ENCODE measurements around the gene CHRNB1. TPM values are rescaled to one million over a fixed set of nuclear protein-coding genes. Genes with fewer than 3 reads are reported as not detected.

Gene CHRNB1
- total RNA-seq, 2 experiments from 2014 or later = 1.6 to 2.2 TPM

- ChIA-PET POLR2A (no interaction called here), CTCF (interaction anchor here (0.9 to 1.4 kb wide), 2 partner anchors 30 kb away, joined by 3 to 5 read pairs; no protein-coding TSS in a partner anchor)
- Histone ChIP-seq H3K4me3 (ENCODE audit: low read length) (no peak overlapping the region), H3K27ac (ENCODE audit: low read depth in 1 of 2, low read length in 2 of 2) (no peak overlapping the region), H3K36me3 (ENCODE audit: insufficient read depth, low read length) (peaks cover 38% of the 10 kb centered on the region), H3K4me1 (ENCODE audit: insufficient read depth, low read length) (peaks cover 13% of the 10 kb centered on the region), H3K9me3 (ENCODE audit: control insufficient read depth in 1 of 2, insufficient read depth in 1 of 2, low read length in 2 of 2) (no peaks in the 10 kb centered on the region), H3K27me3 (ENCODE audit: control insufficient read depth in 1 of 2, insufficient read depth in 2 of 2, low read length in 2 of 2) (no peaks in the 10 kb centered on the region)
- DNase-seq (peak in 2 of 14 experiments; percentile 45 to 58), ATAC-seq (ENCODE audit: poor library complexity) (no peak)
- H3K4me1 Mint-ChIP-seq (ENCODE audit: low read depth) = peaks cover 11% of the 10 kb centered on the region
- H3K9me3 Mint-ChIP-seq = no peaks in the 10 kb centered on the region
- no peak overlapping the region for H3K4me3 Mint-ChIP-seq
- TF ChIP-seq CTCF (IDR thresholded peaks at IDR 0.05) = no peak
- peaks cover 45% of the 10 kb centered on the region for H3K36me3 Mint-ChIP-seq (ENCODE audit: low read depth)
- intact Hi-C loops (cut with DNase I, micrococcal nuclease) = no loop called here
- no peak overlapping the region for H3K27ac Mint-ChIP-seq
- H3K27me3 Mint-ChIP-seq = no peaks in the 10 kb centered on the region
These were observed 21.9 kb downstream of the CHRNB1 start for GRCh38 chr17:7466639-7467341.

GRCh38 chr17:7467498-7467897 is 22.6 kb downstream of the CHRNB1 start:
- TF ChIP-seq CTCF (IDR thresholded peaks at IDR 0.05) = no peak
- H3K9me3 ChIP-seq (ENCODE audit: control insufficient read depth in 1 of 2, insufficient read depth in 1 of 2, low read length in 2 of 2) = no peaks in the 10 kb centered on the region
- no peaks in the 10 kb centered on the region for H3K27me3 Mint-ChIP-seq
- POLR2A ChIA-PET = no interaction called here
- intact Hi-C loops (cut with DNase I, micrococcal nuclease) = no loop called here
- no peak for ATAC-seq (ENCODE audit: poor library complexity)
- CTCF ChIA-PET = interaction anchor here (1.4 kb wide), 1 partner anchor 31 kb away, joined by 5 read pairs; no protein-coding TSS in a partner anchor
- no peaks in the 10 kb centered on the region for H3K9me3 Mint-ChIP-seq
- peaks cover 31% of the 10 kb centered on the region for H3K36me3 ChIP-seq (ENCODE audit: insufficient read depth, low read length)
- H3K4me1 ChIP-seq (ENCODE audit: insufficient read depth, low read length) = peaks cover 20% of the 10 kb centered on the region
- H3K27ac ChIP-seq (ENCODE audit: low read depth in 1 of 2, low read length in 2 of 2) = no peak overlapping the region
- H3K27ac Mint-ChIP-seq = no peak overlapping the region
- peaks cover 47% of the 10 kb centered on the region for H3K36me3 Mint-ChIP-seq (ENCODE audit: low read depth)
- DNase-seq = no peak
- H3K27me3 ChIP-seq (ENCODE audit: control insufficient read depth in 1 of 2, insufficient read depth in 2 of 2, low read length in 2 of 2) = no peaks in the 10 kb centered on the region
- no peak overlapping the region for H3K4me3 Mint-ChIP-seq
- H3K4me3 ChIP-seq (ENCODE audit: low read length) = no peak overlapping the region
- peaks cover 16% of the 10 kb centered on the region for H3K4me1 Mint-ChIP-seq (ENCODE audit: low read depth)

GRCh38 chr17:7468290-7468689 is 23.4 kb downstream of the CHRNB1 start:
- H3K27ac ChIP-seq (ENCODE audit: low read depth in 1 of 2, low read length in 2 of 2) = no peak overlapping the region
- no peak overlapping the region for H3K4me3 Mint-ChIP-seq
- no peak for TF ChIP-seq CTCF (IDR thresholded peaks at IDR 0.05)
- peaks cover 16% of the 10 kb centered on the region for H3K4me1 Mint-ChIP-seq (ENCODE audit: low read depth)
- no peak overlapping the region for H3K27ac Mint-ChIP-seq
- POLR2A ChIA-PET = interaction anchor here (1.3 kb wide), 1 partner anchor 10 kb away, joined by 3 read pairs; no protein-coding TSS in a partner anchor
- CTCF ChIA-PET = interaction anchor here (1.4 kb wide), 1 partner anchor 32 kb away, joined by 5 read pairs; no protein-coding TSS in a partner anchor
- H3K36me3 ChIP-seq (ENCODE audit: insufficient read depth, low read length) = peaks cover 24% of the 10 kb centered on the region
- H3K9me3 Mint-ChIP-seq = no peaks in the 10 kb centered on the region
- peaks cover 21% of the 10 kb centered on the region for H3K4me1 ChIP-seq (ENCODE audit: insufficient read depth, low read length)
- peaks cover 43% of the 10 kb centered on the region for H3K36me3 Mint-ChIP-seq (ENCODE audit: low read depth)
- H3K9me3 ChIP-seq (ENCODE audit: control insufficient read depth in 1 of 2, insufficient read depth in 1 of 2, low read length in 2 of 2) = no peaks in the 10 kb centered on the region
- DNase-seq (no peak), ATAC-seq (ENCODE audit: poor library complexity) (no peak)
- intact Hi-C loops (cut with DNase I, micrococcal nuclease) = no loop called here
- no peaks in the 10 kb centered on the region for H3K27me3 Mint-ChIP-seq
- no peaks in the 10 kb centered on the region for H3K27me3 ChIP-seq (ENCODE audit: control insufficient read depth in 1 of 2, insufficient read depth in 2 of 2, low read length in 2 of 2)
- H3K4me3 ChIP-seq (ENCODE audit: low read length) = no peak overlapping the region
